Stimulated activated CD8-positive, alpha-beta memory T cell treated with anti-CD3 and anti-CD28 coated beads, Interleukin-4, amount 100 ng/mL, for 4 hours (primary cell): Measurements from ENCODE around the gene ATP5F1C.
"Not testable (repeated sequence)": the region's sequence is repeated elsewhere in the genome, so short reads cannot be mapped to it uniquely, and the experiment has no call there.

Experiments used
- DNase-seq, 2 donors: peaks; one replicate each; pipeline ENCODE4 v3.0.0-alpha.2; 2020; ENCODE audit warnings: low read depth in 2 of 2, low spot score in 1 of 2

Gene ATP5F1C

GRCh38 chr10:7787857-7788638 lies at the start of gene ATP5F1C, which contains the start of gene KIN:
Gene ATP5F1C (plus strand): TSS chr10:7788177. CDS start chr10:7788208, 31 bp downstream.
Gene KIN (minus strand): TSS chr10:7787993. CDS start chr10:7787933, 60 bp downstream.
- peak; percentile 91 to 95 for DNase-seq

- DNase-seq = no peak
Observed at GRCh38 chr10:7738536-7739407, 49.2 kb upstream of the ATP5F1C start.

GRCh38 chr10:7744307-7744706 lies 43.7 kb upstream of the ATP5F1C start:
- DNase-seq = no peak

DNA sequence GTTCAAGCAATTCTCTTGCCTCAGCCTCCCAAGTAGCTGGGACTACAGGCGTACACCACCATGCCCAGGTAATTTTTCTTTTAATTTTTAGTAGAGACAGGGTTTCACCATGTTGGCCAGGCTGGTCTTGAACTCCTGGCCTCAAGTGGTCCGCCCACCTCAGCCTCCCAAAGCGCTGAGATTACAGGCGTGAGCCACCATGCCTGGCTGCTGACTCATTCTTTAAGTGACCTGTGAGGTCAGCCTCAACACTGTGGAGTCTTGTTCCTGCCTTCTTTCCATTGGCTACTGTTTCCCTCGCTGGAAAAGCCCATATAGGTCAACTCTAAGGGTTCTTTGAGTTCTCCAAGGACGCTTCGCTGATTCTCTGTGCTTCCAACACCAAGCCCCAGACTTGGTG lies 39.3 kb upstream of the ATP5F1C start:
- DNase-seq = not testable (repeated sequence)

DNA sequence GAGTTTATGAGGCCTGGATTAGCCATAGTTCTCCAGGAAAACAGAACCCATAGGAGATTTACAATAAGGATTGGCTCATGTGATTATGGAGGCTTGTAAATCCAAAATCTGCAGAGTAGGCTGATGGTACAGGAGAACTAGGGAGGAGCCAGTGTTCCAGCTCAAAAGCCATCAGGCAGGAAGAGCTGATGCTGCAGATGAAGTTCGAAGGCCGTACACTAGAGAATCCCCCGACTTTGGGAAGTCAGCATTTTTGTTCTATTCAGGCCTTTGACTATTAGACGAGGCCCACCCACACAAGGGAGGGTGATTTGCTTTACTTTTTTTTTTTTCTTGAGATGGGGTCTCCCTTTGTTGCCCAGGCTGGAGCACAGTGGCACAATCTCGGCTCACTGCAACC lies 37.8 kb upstream of the ATP5F1C start:
- no peak for DNase-seq

GRCh38 chr10:7752251-7752650 lies 35.7 kb upstream of the ATP5F1C start:
- no peak for DNase-seq

DNA sequence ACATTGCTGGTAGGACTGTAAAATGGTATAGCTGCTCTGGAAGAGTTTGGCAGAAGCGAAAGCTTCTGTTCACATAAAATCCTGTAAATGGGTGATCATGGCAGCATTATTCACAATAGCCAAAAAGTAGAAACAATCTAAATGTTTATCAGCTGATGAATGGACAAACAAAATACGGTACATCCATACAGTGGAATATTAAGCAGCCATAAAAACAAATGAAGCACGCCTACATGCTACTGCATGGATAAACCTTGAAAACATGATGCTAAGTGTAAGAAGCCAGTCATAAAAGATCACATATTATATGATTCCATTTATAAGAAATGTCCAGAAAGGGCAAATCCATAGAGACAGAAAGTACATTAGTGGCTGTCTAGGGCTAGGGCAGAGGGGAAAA lies 32.9 kb upstream of the ATP5F1C start:
- DNase-seq = no peak

GRCh38 chr10:7756360-7756992 lies 31.5 kb upstream of the ATP5F1C start:
- DNase-seq = no peak

DNA sequence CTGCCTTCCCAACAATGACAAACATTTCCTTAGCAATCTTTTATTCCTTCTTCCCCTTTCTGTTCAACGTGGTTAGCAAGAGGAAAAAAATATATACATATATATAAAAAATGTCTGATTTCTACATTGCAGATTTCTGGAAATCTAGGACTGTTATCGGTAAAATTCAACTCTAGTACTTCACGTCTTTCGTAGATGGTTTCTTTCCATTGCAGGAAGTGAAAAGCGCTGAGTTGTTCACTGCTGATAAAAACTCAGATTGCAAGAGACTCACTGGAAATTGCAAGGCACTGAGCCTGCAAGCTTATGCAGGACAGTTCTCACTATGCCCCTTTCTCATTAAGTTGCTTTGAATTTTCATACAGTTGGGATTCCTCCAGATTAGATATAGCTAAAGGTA lies 24.0 kb upstream of the ATP5F1C start:
- DNase-seq = no peak

DNA sequence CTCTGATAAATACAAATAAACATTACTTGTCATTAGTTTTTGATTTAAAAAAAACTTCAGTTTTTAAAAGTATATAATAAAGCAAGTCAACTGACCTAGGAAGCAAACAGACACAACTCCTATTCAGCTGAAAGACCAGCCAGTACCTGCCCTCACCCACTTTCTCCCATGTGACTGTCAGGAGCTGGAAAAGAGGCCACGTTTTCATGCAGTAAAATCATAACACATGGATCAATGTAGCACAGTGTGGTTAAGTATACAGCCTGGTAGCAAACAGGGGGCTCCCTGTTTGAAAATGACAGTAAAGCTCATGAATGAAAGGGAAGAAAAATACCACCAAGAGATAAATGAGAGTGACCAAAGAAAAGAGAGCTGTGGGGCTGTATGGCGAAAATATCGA lies 21.7 kb upstream of the ATP5F1C start:
- no peak for DNase-seq

DNA sequence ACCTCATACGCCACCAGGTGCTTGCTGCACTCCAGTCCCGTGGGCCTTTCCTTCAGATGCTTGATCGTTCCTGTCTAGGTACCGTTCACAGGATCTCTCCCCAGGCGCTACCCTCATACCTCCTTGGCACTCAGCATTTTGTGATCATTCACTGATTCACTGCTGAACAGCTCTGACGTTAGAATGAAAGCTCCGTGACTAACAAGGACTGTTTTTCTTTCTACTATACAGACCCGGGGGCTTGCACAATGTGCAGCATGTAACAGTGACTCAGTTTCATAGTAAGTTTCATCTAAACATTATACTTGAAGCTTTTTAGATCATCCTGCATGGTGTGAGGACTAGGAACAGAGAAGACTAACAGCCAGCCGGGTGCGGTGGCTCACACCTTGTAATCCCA lies 20.8 kb upstream of the ATP5F1C start:
- DNase-seq = no peak

DNA sequence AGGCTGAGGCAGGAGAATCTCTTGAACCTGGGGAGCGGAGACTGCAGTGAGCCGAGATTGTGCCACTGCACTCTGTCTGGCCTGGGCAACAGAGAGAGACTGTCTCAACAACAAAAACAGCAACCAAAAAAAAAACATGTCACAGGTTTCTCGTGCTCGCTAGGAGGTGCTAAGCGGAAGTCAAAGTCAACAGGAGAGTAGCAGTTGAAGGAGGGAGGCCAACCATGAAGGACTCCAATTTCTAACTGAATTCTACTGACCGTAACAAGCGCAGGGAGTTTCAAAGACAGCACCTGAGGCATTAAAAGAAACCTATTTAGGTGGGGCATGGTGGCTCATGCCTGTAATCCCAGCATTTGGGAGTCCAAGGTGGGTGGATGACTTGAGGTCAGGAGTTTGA lies 19.6 kb upstream of the ATP5F1C start:
- DNase-seq = no peak

DNA sequence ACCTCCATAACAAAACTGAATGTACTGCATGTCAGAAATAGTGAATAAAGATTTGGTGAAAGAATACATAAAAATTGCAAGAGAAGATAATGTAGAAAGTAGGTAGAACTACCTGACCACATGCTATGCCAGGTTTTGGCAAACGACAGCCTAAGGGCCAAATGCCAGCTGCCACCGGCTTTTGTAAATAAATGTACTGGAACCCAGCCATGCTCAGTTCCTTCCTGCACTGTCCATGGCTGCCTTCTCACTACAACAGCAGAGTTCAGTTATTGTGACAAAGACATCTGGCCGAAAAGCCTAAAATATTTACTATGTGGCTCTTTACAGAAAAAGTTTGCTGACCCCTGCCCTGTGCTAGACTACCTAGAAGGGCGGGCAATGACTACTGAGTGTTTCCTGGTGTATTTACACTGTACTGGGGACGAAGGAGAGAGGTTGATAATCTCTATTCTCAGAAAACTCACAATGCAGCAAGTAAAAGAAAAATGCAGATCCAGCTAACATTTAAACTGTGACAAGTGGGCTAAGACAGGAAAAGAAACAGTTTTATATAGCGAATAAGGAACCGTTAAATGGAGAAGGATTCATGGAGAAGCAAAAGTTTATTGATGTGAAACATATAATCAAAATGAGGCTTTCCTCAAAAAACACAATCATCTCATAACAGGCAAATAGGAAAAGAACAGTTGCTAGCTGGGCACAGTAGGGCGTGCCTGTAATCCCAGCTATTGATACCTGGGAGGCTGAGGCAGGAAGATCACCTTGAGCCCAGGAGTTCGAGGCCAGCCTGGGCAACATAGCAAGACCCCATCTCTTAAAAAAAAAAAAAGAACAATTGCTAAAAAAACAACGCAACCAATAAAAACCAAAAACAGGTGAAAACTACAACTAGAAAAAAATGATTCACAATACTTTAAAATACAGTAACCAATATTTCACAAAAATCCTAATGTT lies 13.9 kb upstream of the ATP5F1C start:
- no peak for DNase-seq

DNA sequence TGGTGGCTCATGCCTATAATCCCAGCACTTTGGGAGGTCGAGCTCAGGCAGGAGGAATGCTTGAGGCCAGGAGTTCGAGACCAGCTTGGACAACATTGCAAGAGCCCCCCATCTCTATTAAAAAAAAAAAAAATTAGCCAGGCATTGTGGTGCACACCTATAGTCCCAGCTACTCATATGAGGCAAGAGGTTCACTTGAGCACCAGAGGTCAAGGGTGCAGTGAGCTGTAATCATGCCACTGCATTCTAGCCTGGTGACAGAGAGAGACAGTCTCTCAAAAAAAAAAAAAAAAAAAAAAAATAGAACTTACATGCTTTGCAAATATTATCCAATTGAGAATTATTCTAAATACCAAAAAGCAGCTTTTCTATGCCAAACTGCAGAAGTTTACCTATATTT lies 11.2 kb upstream of the ATP5F1C start:
- no peak for DNase-seq

DNA sequence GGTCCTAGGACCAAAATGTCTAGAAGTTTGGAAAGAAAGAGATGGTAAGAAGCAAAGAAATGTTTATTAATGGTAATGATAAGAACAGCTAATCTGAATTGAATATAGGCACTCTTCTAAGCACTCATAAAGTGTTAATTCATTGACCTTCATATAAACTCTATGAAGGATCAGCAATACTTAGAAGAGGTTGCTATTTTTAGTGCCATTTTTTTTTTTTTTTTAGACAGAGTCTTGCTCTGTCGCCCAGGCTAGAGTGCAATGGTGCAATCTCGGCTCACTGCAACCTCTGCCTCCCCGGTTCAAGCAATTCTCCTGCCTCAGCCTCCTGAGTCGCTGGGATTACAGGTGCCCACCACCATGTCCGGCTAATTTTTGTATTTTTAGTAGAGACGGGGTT lies 5.8 kb upstream of the ATP5F1C start:
- DNase-seq = not testable (repeated sequence)

GRCh38 chr10:7786430-7786829 lies 1.5 kb upstream of the ATP5F1C start:
- no peak for DNase-seq

- no peak for DNase-seq
Observed at GRCh38 chr10:7787150-7787856, 674 bp upstream of the ATP5F1C start.

DNA sequence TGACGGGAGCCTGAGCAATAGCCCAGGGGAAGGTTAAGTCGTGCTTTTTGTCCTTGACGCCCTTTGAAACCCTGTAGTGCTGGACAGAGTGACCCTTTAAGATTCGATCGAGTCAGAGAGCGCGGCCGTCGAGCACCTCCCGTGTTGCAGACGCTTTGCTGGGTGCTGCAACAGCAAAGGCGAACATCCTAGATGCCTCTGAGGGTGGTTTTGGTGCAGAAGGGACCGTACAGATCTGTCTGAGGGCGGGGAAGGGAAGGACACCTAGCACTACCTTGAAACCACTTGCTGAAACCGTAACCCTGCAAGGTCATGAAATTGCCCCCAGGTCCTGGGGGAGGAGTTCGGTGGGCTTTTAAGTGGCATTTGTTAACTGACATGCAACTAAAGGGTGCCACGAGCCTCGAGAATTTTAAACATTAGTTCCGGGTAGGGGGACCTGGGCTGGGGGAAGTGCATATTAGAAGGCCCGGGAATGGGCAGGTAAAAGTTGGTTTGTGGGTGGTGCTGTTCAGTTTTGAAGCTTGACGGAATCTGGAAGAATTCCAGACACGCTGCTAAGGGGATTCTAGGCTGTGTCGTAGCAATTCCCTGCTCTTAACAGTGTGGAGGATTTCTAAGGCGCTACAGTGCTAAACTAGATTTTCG lies 786 bp downstream of the ATP5F1C start:
- DNase-seq = no peak

- DNase-seq = no peak
Observed at GRCh38 chr10:7789390-7789789, 1.4 kb downstream of the ATP5F1C start.
